HepG2 (cell line): ENCODE measurements around the gene PPFIA4.
A peak's percentile ranks its signal among the peaks of the same experiment; 100 is the strongest.

Experiments used
- ATF6 ChIP-seq: sonication (generic); formaldehyde crosslinking; conservative IDR thresholded peaks from 2 replicates; pipeline ENCODE4 v1.4.0; 2020; ENCODE audit warnings: missing genetic modification reagents
- CHD4 ChIP-seq: fragments of 200-600 bp; sonication (generic); IDR thresholded peaks from 2 replicates; pipeline ENCODE4 v1.7.0; 2017; ENCODE audit warnings: mild to moderate bottlenecking, low read length, borderline replicate concordance
- MED8 ChIP-seq: sonication (generic); formaldehyde crosslinking; IDR thresholded peaks from 2 replicates; pipeline ENCODE4 v1.8.1; 2023; ENCODE audit warnings: mild to moderate bottlenecking, missing genetic modification reagents; ENCODE audit not compliant: insufficient replicate concordance
- PRDM4 ChIP-seq: sonication (generic); formaldehyde crosslinking; IDR thresholded peaks from 2 replicates; pipeline ENCODE4 v1.9.0; 2021; ENCODE audit warnings: missing genetic modification reagents, borderline replicate concordance
- RAD21 ChIP-seq: fragments of 450-650 bp; formaldehyde crosslinking; IDR thresholded peaks from 2 replicates; pipeline ENCODE4 v1.5.0; 2020; ENCODE audit warnings: mild to moderate bottlenecking
- TF ChIP-seq, protein P1 (sequence below): sonication (generic); formaldehyde crosslinking; IDR thresholded peaks from 2 replicates; pipeline ENCODE4 v1.5.0; 2020; ENCODE audit warnings: mild to moderate bottlenecking, missing genetic modification reagents, moderate library complexity

DNA sequence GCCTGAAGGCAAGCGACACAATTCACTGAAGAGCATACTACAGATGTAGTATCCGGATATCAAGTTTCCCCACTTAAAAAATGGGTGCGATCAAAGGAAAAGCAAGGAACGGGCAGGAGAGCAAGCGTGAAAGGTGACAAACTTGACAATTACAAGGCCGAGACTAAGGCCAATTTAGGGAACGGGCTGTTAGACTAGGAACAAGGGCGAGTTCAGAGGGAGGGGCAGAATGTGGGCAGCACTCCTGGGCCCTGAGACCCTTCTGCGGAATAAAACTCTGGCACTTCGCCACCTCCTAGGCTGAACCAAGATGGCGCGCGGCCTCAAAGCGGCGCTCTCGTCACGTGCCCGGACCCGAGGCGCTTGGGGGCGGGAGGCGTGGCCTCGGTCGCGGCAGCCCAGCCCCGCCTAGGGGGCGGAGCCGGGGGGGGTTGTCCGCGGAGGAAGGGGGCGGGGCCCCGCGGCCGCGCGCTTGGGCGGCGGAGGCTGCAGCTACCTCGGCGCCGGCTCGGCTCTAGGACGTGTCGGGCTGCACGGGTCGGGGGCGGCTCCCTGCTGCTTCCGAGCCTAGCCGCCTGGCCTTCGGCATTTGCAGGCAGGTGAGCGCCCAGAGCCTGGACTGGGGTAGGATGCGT lies at the start of gene PPFIA4:
- TF ChIP-seq RAD21 (CRISPR knock-in tag) (no peak; the same call in 1 of the 2 replicates), ATF6 (CRISPR knock-in tag) (no peak), CHD4 (no peak), MED8 (CRISPR knock-in tag) (no peak), PRDM4 (CRISPR knock-in tag) (no peak)
- TF ChIP-seq, protein P1, sequence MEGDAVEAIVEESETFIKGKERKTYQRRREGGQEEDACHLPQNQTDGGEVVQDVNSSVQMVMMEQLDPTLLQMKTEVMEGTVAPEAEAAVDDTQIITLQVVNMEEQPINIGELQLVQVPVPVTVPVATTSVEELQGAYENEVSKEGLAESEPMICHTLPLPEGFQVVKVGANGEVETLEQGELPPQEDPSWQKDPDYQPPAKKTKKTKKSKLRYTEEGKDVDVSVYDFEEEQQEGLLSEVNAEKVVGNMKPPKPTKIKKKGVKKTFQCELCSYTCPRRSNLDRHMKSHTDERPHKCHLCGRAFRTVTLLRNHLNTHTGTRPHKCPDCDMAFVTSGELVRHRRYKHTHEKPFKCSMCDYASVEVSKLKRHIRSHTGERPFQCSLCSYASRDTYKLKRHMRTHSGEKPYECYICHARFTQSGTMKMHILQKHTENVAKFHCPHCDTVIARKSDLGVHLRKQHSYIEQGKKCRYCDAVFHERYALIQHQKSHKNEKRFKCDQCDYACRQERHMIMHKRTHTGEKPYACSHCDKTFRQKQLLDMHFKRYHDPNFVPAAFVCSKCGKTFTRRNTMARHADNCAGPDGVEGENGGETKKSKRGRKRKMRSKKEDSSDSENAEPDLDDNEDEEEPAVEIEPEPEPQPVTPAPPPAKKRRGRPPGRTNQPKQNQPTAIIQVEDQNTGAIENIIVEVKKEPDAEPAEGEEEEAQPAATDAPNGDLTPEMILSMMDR (CRISPR knock-in tag): peak; percentile 11; the same call in 1 of the 2 replicates
